H1 (cell line): ENCODE measurements around the gene TM2D1. TPM values are rescaled to one million over a fixed set of nuclear protein-coding genes. Genes with fewer than 3 reads are reported as not detected.

Source experiments
- CTCF ChIA-PET: fragments of 300-600 bp; sonication (Branson Sonifier 250); formaldehyde crosslinking; loops from one replicate; lab custom pipeline; 2021; ENCODE audit not compliant: partially characterized antibody; lab: Charles Lee
- POLR2A ChIA-PET: fragments of 300-600 bp; sonication (Branson Sonifier 250); formaldehyde crosslinking; loops from one replicate; lab custom pipeline; 2021; ENCODE audit warnings: inconsistent platforms; ENCODE audit not compliant: partially characterized antibody; lab: Charles Lee
- DNase-seq, 2 experiments: peaks; one replicate each; pipeline versions ENCODE4 v3.0.0 to v3.0.0-alpha.2; 2010 to 2022; ENCODE audit warnings: low spot score in 2 of 2, low read depth in 1 of 2, mixed read lengths in 1 of 2
- FAIRE-seq: peaks from 2 replicates; lab custom pipeline; 2011; peaks lifted over from hg19 to GRCh38; lab: Jason Lieb, UNC
- H2AFZ ChIP-seq: 2 replicates; pipeline ENCODE4 v1.8.1; 2012; ENCODE audit warnings: low read length, inconsistent platforms
- H2AK5ac ChIP-seq: 2 replicates; pipeline ENCODE4 v1.6.1; 2013; ENCODE audit warnings: low read depth, low read length
- H2BK120ac ChIP-seq: replicated peaks from 2 replicates; pipeline ENCODE3; 2013; ENCODE audit warnings: low read depth, low read length, inconsistent platforms
- H2BK12ac ChIP-seq: 2 replicates; pipeline ENCODE4 v1.6.1; 2013; ENCODE audit warnings: low read depth, low read length
- H2BK15ac ChIP-seq: 2 replicates; pipeline ENCODE4 v1.6.1; 2013; ENCODE audit warnings: low read length
- H2BK20ac ChIP-seq: 2 replicates; pipeline ENCODE4 v1.6.1; 2013; ENCODE audit warnings: low read length
- H2BK5ac ChIP-seq: 2 replicates; pipeline ENCODE4 v1.6.1; 2013; ENCODE audit warnings: low read depth, low read length
- H3K14ac ChIP-seq: 2 replicates; pipeline ENCODE4 v1.6.1; 2013; ENCODE audit warnings: inconsistent platforms; ENCODE audit not compliant: insufficient read length
- H3K18ac ChIP-seq: 2 replicates; pipeline ENCODE4 v1.6.1; 2013; ENCODE audit warnings: low read length; ENCODE audit errors: extremely low read depth
- H3K23ac ChIP-seq: 2 replicates; pipeline ENCODE4 v1.6.1; 2013; ENCODE audit warnings: inconsistent platforms; ENCODE audit not compliant: insufficient read length
- H3K23me2 ChIP-seq: 2 replicates; pipeline ENCODE4 v1.6.1; 2013; ENCODE audit warnings: low read depth, low read length
- H3K27ac ChIP-seq: 2 replicates; pipeline ENCODE4 v1.6.1; 2011; ENCODE audit warnings: low read depth, low read length, inconsistent platforms
- H3K27me3 ChIP-seq, 4 experiments: replicated peaks in 1 of 4; 1 replicate in 1 of 4; 2 replicates in 3 of 4; pipeline versions ENCODE4 v1.6.1 to v1.8.1; 2011 to 2013; ENCODE audit warnings: low read length in 3 of 4, mild to moderate bottlenecking in 3 of 4, inconsistent platforms in 2 of 4, mixed read lengths in 2 of 4, moderate library complexity in 1 of 4; ENCODE audit not compliant: control insufficient read depth in 3 of 4, insufficient read depth in 3 of 4; ENCODE audit errors: extremely low read depth in 1 of 4
- H3K36me3 ChIP-seq, 4 experiments: 2 replicates each; pipeline versions ENCODE4 v1.6.1 to v1.8.1; 2011 to 2013; ENCODE audit warnings: mild to moderate bottlenecking in 4 of 4, low read length in 3 of 4, moderate library complexity in 2 of 4, control low read depth in 1 of 4, inconsistent platforms in 1 of 4; ENCODE audit not compliant: insufficient read depth in 4 of 4, control insufficient read depth in 2 of 4
- H3K4ac ChIP-seq: replicated peaks from 2 replicates; pipeline ENCODE3; 2013; ENCODE audit warnings: low read length, low read depth, mixed read lengths, inconsistent platforms; ENCODE audit not compliant: insufficient read length
- H3K4me1 ChIP-seq, 4 experiments: replicated peaks in 1 of 4; 1 replicate in 1 of 4; 2 replicates in 3 of 4; pipeline versions ENCODE4 v1.6.1 to v1.8.1; 2011 to 2013; ENCODE audit warnings: low read length in 3 of 4, inconsistent platforms in 2 of 4, mixed read lengths in 1 of 4; ENCODE audit not compliant: insufficient read depth in 4 of 4, control insufficient read depth in 3 of 4
- H3K4me2 ChIP-seq, 2 experiments: 2 replicates each; pipeline versions ENCODE4 v1.6.1 to v1.8.1; 2011 to 2013; ENCODE audit warnings: low read depth in 2 of 2, low read length in 2 of 2, control low read depth in 1 of 2, inconsistent platforms in 1 of 2, mild to moderate bottlenecking in 1 of 2; ENCODE audit not compliant: insufficient read depth in 1 of 2
- H3K4me3 ChIP-seq, 4 experiments: fragments of 200-600, 300-600 bp in 1 of 4; sonication (generic), shearing (Covaris generic), sonication (Bioruptor Twin) in 1 of 4; 2 replicates each; pipeline versions ENCODE4 v1.5.1 to v1.8.1; 2011 to 2016; ENCODE audit warnings: low read length in 4 of 4, low read depth in 3 of 4, control low read depth in 2 of 4, inconsistent platforms in 2 of 4, mild to moderate bottlenecking in 2 of 4, mixed read lengths in 1 of 4, moderate library complexity in 1 of 4; ENCODE audit not compliant: insufficient read depth in 2 of 4; ENCODE audit errors: extremely low read depth in 1 of 4
- H3K56ac ChIP-seq: replicated peaks from 2 replicates; pipeline ENCODE3; 2013; ENCODE audit warnings: low read depth, mild to moderate bottlenecking, mixed read lengths, low read length, inconsistent platforms; ENCODE audit not compliant: insufficient read length
- H3K79me1 ChIP-seq: 2 replicates; pipeline ENCODE4 v1.6.1; 2013; ENCODE audit warnings: low read depth, low read length, control low read depth
- H3K79me2 ChIP-seq, 2 experiments: 2 replicates each; pipeline versions ENCODE4 v1.6.1 to v1.8.1; 2012 to 2013; ENCODE audit warnings: low read length in 2 of 2, mild to moderate bottlenecking in 2 of 2, inconsistent platforms in 1 of 2; ENCODE audit not compliant: insufficient read depth in 2 of 2, control insufficient read depth in 1 of 2
- H3K9ac ChIP-seq, 4 experiments: replicated peaks in 1 of 4; 1 replicate in 1 of 4; 2 replicates in 3 of 4; pipeline versions ENCODE4 v1.6.1 to v1.8.1; 2011 to 2013; ENCODE audit warnings: low read depth in 3 of 4, low read length in 3 of 4, control low read depth in 2 of 4, mild to moderate bottlenecking in 2 of 4, moderate library complexity in 2 of 4, inconsistent platforms in 1 of 4; ENCODE audit errors: extremely low read depth in 1 of 4
- H3K9me3 ChIP-seq, 2 experiments: 2 replicates each; pipeline versions ENCODE4 v1.6.1 to v1.8.1; 2012 to 2013; ENCODE audit warnings: mild to moderate bottlenecking in 2 of 2, moderate library complexity in 2 of 2, control low read depth in 1 of 2, inconsistent platforms in 1 of 2, low read depth in 1 of 2, low read length in 1 of 2, mixed read lengths in 1 of 2; ENCODE audit not compliant: insufficient read depth in 2 of 2
- H4K20me1 ChIP-seq, 2 experiments: replicated peaks in 1 of 2; 2 replicates each; pipeline versions ENCODE3 to v1.8.1; 2011 to 2013; ENCODE audit warnings: inconsistent platforms in 2 of 2, low read length in 2 of 2, mild to moderate bottlenecking in 1 of 2; ENCODE audit not compliant: insufficient read depth in 2 of 2, control insufficient read depth in 1 of 2
- H4K5ac ChIP-seq: 2 replicates; pipeline ENCODE4 v1.6.1; 2013; ENCODE audit warnings: low read length, low read depth, mixed read lengths, inconsistent platforms; ENCODE audit not compliant: insufficient read length
- H4K8ac ChIP-seq: 2 replicates; pipeline ENCODE4 v1.8.0; 2013; ENCODE audit warnings: mild to moderate bottlenecking, moderate library complexity, low read length, inconsistent platforms; ENCODE audit not compliant: insufficient read depth; ENCODE audit errors: extremely low read depth
- H4K91ac ChIP-seq: replicated peaks from 2 replicates; pipeline ENCODE3; 2013; ENCODE audit warnings: low read length, mixed read lengths, inconsistent platforms; ENCODE audit not compliant: insufficient read length
- ASH2L ChIP-seq: fragments of 200-600, 300-600 bp; sonication (generic); IDR thresholded peaks from one replicate; pipeline ENCODE4 v1.7.1; 2017; ENCODE audit warnings: low read length
- ATF3 ChIP-seq: IDR thresholded peaks from 2 replicates; pipeline ENCODE4 v1.6.1; 2011; ENCODE audit warnings: low read depth, mild to moderate bottlenecking, low read length; ENCODE audit not compliant: insufficient read depth
- E2F6 ChIP-seq: IDR thresholded peaks from 2 replicates; pipeline ENCODE4 v1.6.1; 2012; ENCODE audit warnings: inconsistent platforms
- GABPA ChIP-seq: IDR thresholded peaks from 2 replicates; pipeline ENCODE4 v1.6.1; 2011; ENCODE audit warnings: mild to moderate bottlenecking, low read length, moderate library complexity, borderline replicate concordance; ENCODE audit not compliant: insufficient read depth
- NRF1 ChIP-seq: IDR thresholded peaks from 2 replicates; pipeline ENCODE4 v1.6.1; 2011; ENCODE audit warnings: mild to moderate bottlenecking, low read depth, low read length, improper control_type of control experiment
- POLR2AphosphoS5 ChIP-seq: IDR thresholded peaks from 2 replicates; pipeline ENCODE4 v1.6.1; 2011; ENCODE audit warnings: low read depth, low read length
- POU5F1 ChIP-seq: IDR thresholded peaks from 2 replicates; pipeline ENCODE4 v1.6.1; 2011; ENCODE audit warnings: low read depth, mild to moderate bottlenecking, low read length, moderate library complexity
- RNF2 ChIP-seq: fragments of 200-900, 300-1000 bp; sonication (generic); IDR thresholded peaks from 2 replicates; pipeline ENCODE4 v1.7.1; 2016; ENCODE audit warnings: borderline replicate concordance, low read depth, mild to moderate bottlenecking, antibody characterized with exemption, low read length; ENCODE audit not compliant: poor library complexity, severe bottlenecking; ENCODE audit errors: missing control alignments
- RXRA ChIP-seq: IDR thresholded peaks from 2 replicates; pipeline ENCODE4 v1.6.1; 2011; ENCODE audit warnings: low read depth, mild to moderate bottlenecking, low read length, moderate library complexity; ENCODE audit not compliant: insufficient read depth
- SP4 ChIP-seq: IDR thresholded peaks from 2 replicates; pipeline ENCODE4 v1.6.1; 2012; ENCODE audit warnings: low read length, inconsistent platforms
- SUZ12 ChIP-seq: fragments of 200-600 bp; sonication (generic); IDR thresholded peaks from 2 replicates; pipeline ENCODE4 v1.6.1; 2012; ENCODE audit warnings: mild to moderate bottlenecking, inconsistent platforms, low read length, moderate library complexity, mixed read lengths
- USF2 ChIP-seq: IDR thresholded peaks from 2 replicates; pipeline ENCODE4 v1.6.1; 2011; ENCODE audit warnings: low read length, improper control_type of control experiment
- WGBS, 2 experiments: shearing (Covaris generic) in 1 of 2; methylation state at CpG; one replicate each; pipeline versions ENCODE4 v1.1.6 to v1.1.7; 2013 to 2015; ENCODE audit warnings: low lambda C conversion rate in 2 of 2, mixed read lengths in 2 of 2, inconsistent platforms in 1 of 2, low coverage in 1 of 2, missing lambda C conversion rate in 1 of 2; ENCODE audit not compliant: insufficient replicate concordance in 2 of 2, insufficient coverage in 1 of 2, insufficient read length in 1 of 2; ENCODE audit errors: extremely low coverage in 1 of 2, missing lambda C conversion rate in 1 of 2; 5-methylcytosine and 5-hydroxymethylcytosine counted together
- polyA plus RNA-seq, 7 experiments: library from polyadenylated mRNA; depleted of rRNA in 3 of 7; stranded (reverse) in 5 of 7; unstranded in 2 of 7; fragments of >200 nt in 5 of 7; fragments of 200-250 nt in 2 of 7; gene quantifications; 1 replicate in 5 of 7; 2 replicates in 1 of 7; 4 replicates in 1 of 7; pipeline versions ENCODE4 v1.2.1 to v1.2.3, GENCODE V29; 2011 to 2013; ENCODE audit warnings: missing spikeins in 2 of 7, mixed read lengths in 2 of 7
- total RNA-seq: library from RNA; stranded (reverse); fragmentation: NEBNext Ultra II Directional; extraction: Animal tissue kit (Norgen Biotek cat#: 25700); gene quantifications from 2 replicates; pipeline ENCODE4 v1.2.1, GENCODE V29; 2021

The TM2D1 gene
- total and polyA plus RNA-seq, 2 of the 8 experiments (the other 6 are each of a cell fraction or from before 2014, with no cell fraction given) = 17.7 to 20.5 TPM

- H3K23ac ChIP-seq = no peak overlapping the region
- no peak overlapping the region for H3K18ac ChIP-seq
- no peaks in the 10 kb centered on the region for H3K4me1 ChIP-seq
- H3K79me1 ChIP-seq = no peaks in the 10 kb centered on the region
- H2AFZ ChIP-seq = no peak overlapping the region
- no peaks in the 10 kb centered on the region for H4K20me1 ChIP-seq
- no peaks in the 10 kb centered on the region for H3K79me2 ChIP-seq
- no peaks in the 10 kb centered on the region for H3K9me3 ChIP-seq
- no peak overlapping the region for H3K4me2 ChIP-seq
- FAIRE-seq (no peak), DNase-seq (no peak)
- H2BK20ac ChIP-seq = no peak overlapping the region
- H4K91ac ChIP-seq = no peak overlapping the region
- no peaks in the 10 kb centered on the region for H3K23me2 ChIP-seq
- H4K5ac ChIP-seq = no peak overlapping the region
- no peak overlapping the region for H4K8ac ChIP-seq
- no peak overlapping the region for H3K4me3 ChIP-seq
- H2BK12ac ChIP-seq = no peak overlapping the region
- H3K9ac ChIP-seq = no peak overlapping the region
- no peak overlapping the region for H2AK5ac ChIP-seq
- CTCF ChIA-PET = interaction anchor here (1.1 to 2.2 kb wide), 2 partner anchors 52 to 136 kb away, joined by 3 to 5 read pairs; no protein-coding TSS in a partner anchor
- no peak overlapping the region for H2BK120ac ChIP-seq
- POLR2A ChIA-PET = no interaction called here
- no peak overlapping the region for H3K4ac ChIP-seq
- peaks cover 0 to 3% (median 0%) of the 10 kb centered on the region in 4 experiments; a peak in 1 of 8 replicates for H3K36me3 ChIP-seq
- no peaks in the 10 kb centered on the region for H3K27me3 ChIP-seq
- H2BK15ac ChIP-seq = no peak overlapping the region
- no peak overlapping the region for H3K27ac ChIP-seq
- H3K14ac ChIP-seq = no peak overlapping the region
- WGBS, 2 experiments = 62% methylated on average over 3 of the region's 3 CpGs; no CpG with 5 or more reads in 1 of the 2 experiments
- H3K56ac ChIP-seq = no peak overlapping the region
- no peak overlapping the region for H2BK5ac ChIP-seq
- no peak for TF ChIP-seq USF2
- TF ChIP-seq GABPA = no peak
- no peak for TF ChIP-seq RXRA
- TF ChIP-seq ATF3 = no peak
- TF ChIP-seq RNF2 = no peak
- TF ChIP-seq POLR2AphosphoS5 = no peak
- TF ChIP-seq SUZ12 = no peak
- TF ChIP-seq POU5F1 = no peak
- no peak for TF ChIP-seq E2F6
- TF ChIP-seq NRF1 = no peak
- TF ChIP-seq ASH2L = no peak
- TF ChIP-seq SP4 = no peak
Observed at GRCh38 chr1:61682891-61683290, 42.0 kb downstream of the TM2D1 start.
